HG02884 (cell line): ENCODE results near the gene PALMD.
A peak's percentile ranks its signal among the peaks of the same experiment; 100 is the strongest.

Experiments
- ATAC-seq: cut with Tn5 transposase; IDR thresholded peaks from one replicate; pipeline ENCODE4 v1.9.1; 2021; ENCODE audit warnings: mild to moderate bottlenecking, moderate library complexity; ENCODE audit not compliant: unreplicated experiment

Gene PALMD

GRCh38 chr1:99685516-99686180 lies 39.7 kb downstream of the PALMD start:
- peak; percentile 98 for ATAC-seq

- ATAC-seq, result no peak
These were observed 45.3 kb downstream of the PALMD start for GRCh38 chr1:99691175-99691574.

- ATAC-seq, result no peak
These were observed 50.7 kb downstream of the PALMD start for GRCh38 chr1:99696616-99697015.

GRCh38 chr1:99697580-99697979 lies 51.7 kb downstream of the PALMD start:
- no peak for ATAC-seq

GRCh38 chr1:99700020-99700419 lies 54.1 kb downstream of the PALMD start:
- ATAC-seq, result no peak

GRCh38 chr1:99702221-99702620 lies 56.3 kb downstream of the PALMD start:
- ATAC-seq, result no peak

GRCh38 chr1:99704356-99704816 lies 58.5 kb downstream of the PALMD start:
- ATAC-seq, result no peak

- ATAC-seq, result no peak
These were observed 59.5 kb downstream of the PALMD start for GRCh38 chr1:99705385-99705784.

GRCh38 chr1:99707535-99708142 lies 61.7 kb downstream of the PALMD start:
- peak; percentile 78 for ATAC-seq

- no peak for ATAC-seq
These were observed 65.1 kb downstream of the PALMD start for GRCh38 chr1:99710994-99711393.

GRCh38 chr1:99713006-99713405 lies 67.1 kb downstream of the PALMD start:
- no peak for ATAC-seq

GRCh38 chr1:99717005-99717404 lies 71.1 kb downstream of the PALMD start:
- no peak for ATAC-seq

- ATAC-seq, result no peak
These were observed 77.3 kb downstream of the PALMD start for GRCh38 chr1:99723251-99723650.

GRCh38 chr1:99725996-99726395 lies 80.1 kb downstream of the PALMD start:
- no peak for ATAC-seq

- ATAC-seq, result no peak
These were observed 80.5 kb downstream of the PALMD start for GRCh38 chr1:99726407-99726806.

GRCh38 chr1:99726818-99727217 lies 80.9 kb downstream of the PALMD start:
- no peak for ATAC-seq

GRCh38 chr1:99727575-99728185 lies 81.8 kb downstream of the PALMD start:
- no peak for ATAC-seq

- no peak for ATAC-seq
These were observed 82.8 kb downstream of the PALMD start for GRCh38 chr1:99728494-99729235.

- ATAC-seq, result peak; percentile 60
These were observed 85.5 kb downstream of the PALMD start for GRCh38 chr1:99731384-99731783.

GRCh38 chr1:99735852-99736251 lies 89.9 kb downstream of the PALMD start:
- ATAC-seq, result no peak

- ATAC-seq, result no peak
These were observed 91.1 kb downstream of the PALMD start for GRCh38 chr1:99737016-99737415.
